Neural crest cell (in vitro differentiated cells): ENCODE results near the gene DAPK1. TPM values are rescaled to one million over a fixed set of nuclear protein-coding genes. Genes with fewer than 3 reads are reported as not detected.
A peak's percentile ranks its signal among the peaks of the same experiment; 100 is the strongest.

ENCODE experiments used
- DNase-seq: peaks from one replicate; pipeline ENCODE4 v3.0.0; 2021; ENCODE audit warnings: low read depth, mixed read lengths, low spot score
- H3K27ac Mint-ChIP-seq: one replicate; pipeline ENCODE4 v1.8.0; 2021; ENCODE audit warnings: mild to moderate bottlenecking, mixed read lengths; ENCODE audit not compliant: unreplicated experiment
- H3K27me3 Mint-ChIP-seq: 2 replicates; pipeline ENCODE4 v1.8.0; 2021; ENCODE audit warnings: low read depth, mild to moderate bottlenecking, mixed read lengths
- H3K36me3 Mint-ChIP-seq: 2 replicates; pipeline ENCODE4 v1.8.0; 2021; ENCODE audit warnings: low read depth, mild to moderate bottlenecking, mixed read lengths
- H3K4me1 Mint-ChIP-seq: 2 replicates; pipeline ENCODE4 v1.8.0; 2021; ENCODE audit warnings: mixed read lengths
- H3K4me3 Mint-ChIP-seq: one replicate; pipeline ENCODE4 v1.8.0; 2021; ENCODE audit warnings: mild to moderate bottlenecking, mixed read lengths
- H3K9me3 Mint-ChIP-seq: 2 replicates; pipeline ENCODE4 v1.8.0; 2021; ENCODE audit warnings: mixed read lengths
- CTCF ChIP-seq: fragments of 200-600 bp; sonication (generic); conservative IDR thresholded peaks from 2 replicates; pipeline ENCODE4 v1.5.0; 2021; ENCODE audit warnings: antibody characterized with exemption, mild to moderate bottlenecking
- total RNA-seq: library from RNA; stranded (reverse); gene quantifications from 2 replicates; pipeline ENCODE4 v1.2.1, GENCODE V29; 2021

Gene DAPK1
- total RNA-seq, 1 donor from 2014 or later: 62.7 TPM

DNA sequence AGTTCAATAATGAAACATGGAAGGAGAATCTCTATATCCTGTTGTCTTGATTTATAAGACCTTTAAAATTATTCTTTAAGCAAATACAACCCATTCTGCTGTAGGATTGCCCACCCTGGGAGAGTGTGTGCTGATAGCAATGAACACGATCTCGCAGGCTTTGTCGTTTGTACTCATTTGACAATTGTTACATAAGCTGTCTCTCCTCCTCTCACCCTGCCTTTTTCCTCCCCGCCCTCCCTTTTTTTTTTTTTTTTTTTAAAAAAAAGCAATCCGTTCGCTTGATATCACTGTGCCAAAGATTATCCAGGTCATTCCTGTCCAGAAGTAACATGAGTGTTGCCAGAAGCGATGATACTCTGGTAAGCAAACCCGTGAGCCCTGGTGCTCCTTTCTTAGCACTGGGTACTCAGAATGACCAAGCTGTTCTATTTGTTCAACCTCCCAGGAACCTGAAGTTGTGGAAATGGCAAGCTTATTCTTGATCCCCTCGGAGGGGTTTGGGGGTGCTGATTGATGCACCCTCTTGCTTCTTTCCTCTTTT lies 145.5 kb downstream of the DAPK1 start:
- peaks cover 16% of the 10 kb centered on the region for H3K4me1 Mint-ChIP-seq
- no peak overlapping the region for H3K27ac Mint-ChIP-seq
- H3K4me3 Mint-ChIP-seq: no peak overlapping the region
- TF ChIP-seq CTCF: no peak
- no peak for DNase-seq
- no peaks in the 10 kb centered on the region for H3K9me3 Mint-ChIP-seq
- peaks cover 23% of the 10 kb centered on the region for H3K36me3 Mint-ChIP-seq
- H3K27me3 Mint-ChIP-seq: no peaks in the 10 kb centered on the region

DNA sequence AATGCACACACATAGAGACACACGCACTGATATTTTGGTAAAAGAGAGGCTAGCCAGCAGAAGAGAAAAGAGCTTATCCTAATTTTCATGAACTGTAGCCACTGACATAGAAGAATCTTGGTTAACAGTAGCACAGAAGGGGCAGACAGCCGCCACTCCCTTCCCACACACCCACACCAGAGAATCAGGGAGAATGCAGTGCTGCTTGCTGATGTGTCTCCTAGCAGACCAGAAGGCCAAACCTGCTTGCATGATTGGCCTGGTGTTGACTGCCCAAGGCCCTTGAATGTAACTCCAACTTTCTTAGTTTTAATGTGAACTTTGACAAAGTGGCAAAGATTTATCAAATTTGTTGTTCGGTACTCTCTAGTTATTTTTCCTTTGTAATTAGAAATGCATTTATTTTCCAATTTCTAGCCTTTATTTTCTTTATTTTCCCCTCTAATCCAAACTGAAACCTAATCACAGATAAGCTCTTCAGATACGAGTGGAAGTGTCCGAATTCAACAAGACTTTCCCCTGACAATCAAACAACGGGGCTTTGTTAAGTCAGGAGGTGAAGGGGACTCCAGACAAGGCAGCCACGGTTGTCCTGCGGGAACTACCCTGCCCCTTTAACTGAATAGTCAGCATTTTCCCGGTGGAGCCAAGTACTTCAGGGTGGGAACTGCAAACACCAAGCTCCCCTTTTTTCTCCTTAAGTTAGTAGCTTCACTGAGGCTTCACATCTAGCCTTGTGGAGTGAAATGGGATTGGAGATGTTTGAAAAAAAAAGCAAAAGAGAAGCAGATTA lies 146.3 kb downstream of the DAPK1 start:
- Mint-ChIP-seq H3K4me1 (peaks cover 16% of the 10 kb centered on the region), H3K36me3 (peaks cover 17% of the 10 kb centered on the region), H3K4me3 (no peak overlapping the region), H3K9me3 (no peaks in the 10 kb centered on the region), H3K27ac (peak overlapping the region; percentile 2), H3K27me3 (no peaks in the 10 kb centered on the region)
- no peak for TF ChIP-seq CTCF
- no peak for DNase-seq

- Mint-ChIP-seq H3K4me1 (peaks cover 16% of the 10 kb centered on the region), H3K27ac (no peak overlapping the region), H3K9me3 (no peaks in the 10 kb centered on the region), H3K36me3 (peaks cover 12% of the 10 kb centered on the region), H3K4me3 (no peak overlapping the region), H3K27me3 (no peaks in the 10 kb centered on the region)
- no peak for DNase-seq
- TF ChIP-seq CTCF: no peak
Measured at GRCh38 chr9:87644659-87645058, 147.0 kb downstream of the DAPK1 start.

DNA sequence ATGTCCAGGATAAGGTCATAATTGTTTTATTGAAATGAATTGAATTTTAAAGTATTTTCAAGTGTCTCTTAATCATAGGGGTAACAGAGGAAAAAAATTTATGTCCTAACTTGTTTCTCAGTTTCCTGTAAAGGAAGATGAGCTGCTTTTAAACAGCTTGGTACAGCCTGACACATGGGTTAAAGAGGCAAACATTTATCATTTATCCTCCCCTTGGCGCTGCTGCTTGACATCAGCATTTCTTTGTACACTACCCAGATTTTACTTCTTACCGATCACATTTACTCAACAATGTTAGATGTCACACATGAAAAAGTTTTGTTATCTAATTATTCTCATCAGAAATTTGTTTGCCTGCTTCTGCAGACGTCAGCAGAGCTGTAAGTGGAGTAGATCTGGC lies 148.9 kb downstream of the DAPK1 start:
- Mint-ChIP-seq H3K4me3 (no peak overlapping the region), H3K9me3 (no peaks in the 10 kb centered on the region), H3K4me1 (peaks cover 16% of the 10 kb centered on the region), H3K27ac (no peak overlapping the region), H3K36me3 (peaks cover 5% of the 10 kb centered on the region), H3K27me3 (no peaks in the 10 kb centered on the region)
- no peak for TF ChIP-seq CTCF
- no peak for DNase-seq

DNA sequence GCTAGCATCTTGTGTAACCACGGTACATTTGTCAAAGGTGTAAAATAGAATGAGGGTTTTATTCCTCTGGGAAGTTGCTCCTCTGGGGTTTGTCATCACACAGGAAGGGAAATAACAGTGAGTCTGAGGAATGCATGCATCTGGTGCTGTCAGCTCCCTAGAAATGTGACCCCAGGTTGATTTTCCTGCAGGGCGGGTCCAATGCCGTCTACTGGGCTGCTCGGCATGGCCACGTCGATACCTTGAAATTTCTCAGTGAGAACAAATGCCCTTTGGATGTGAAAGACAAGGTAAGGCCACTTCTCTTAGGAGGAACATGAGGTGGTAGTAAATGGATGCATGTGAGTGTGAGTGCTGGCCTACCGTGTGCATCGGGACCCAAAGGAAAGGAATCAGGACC lies 149.4 kb downstream of the DAPK1 start:
- no peak for TF ChIP-seq CTCF

More for the DNA sequence above, 149.4 kb downstream of the DAPK1 start:
- Mint-ChIP-seq H3K9me3 (no peaks in the 10 kb centered on the region), H3K27ac (no peak overlapping the region), H3K27me3 (no peaks in the 10 kb centered on the region), H3K4me3 (no peak overlapping the region), H3K4me1 (peaks cover 16% of the 10 kb centered on the region), H3K36me3 (peaks cover 5% of the 10 kb centered on the region)
- DNase-seq: no peak
